Keratinocyte (primary cell): ENCODE measurements around the gene PIP5K1A. TPM values are rescaled to one million over a fixed set of nuclear protein-coding genes. Genes with fewer than 3 reads are reported as not detected.
A peak's percentile ranks its signal among the peaks of the same experiment; 100 is the strongest.
"Not testable (repeated sequence)": the region's sequence is repeated elsewhere in the genome, so short reads cannot be mapped to it uniquely, and the experiment has no call there.

Experiments
- DNase-seq: peaks from one replicate; pipeline ENCODE4 v3.0.0-alpha.2; 2011; ENCODE audit warnings: low read depth, missing footprints, low spot score
- FAIRE-seq: peaks from 2 replicates; lab custom pipeline; 2011; peaks lifted over from hg19 to GRCh38; lab: Jason Lieb, UNC
- H2AFZ ChIP-seq: 2 replicates; pipeline ENCODE4 v1.6.0; 2012; ENCODE audit warnings: low read length, control low read depth, inconsistent platforms; ENCODE audit not compliant: control insufficient read depth
- H3K27ac ChIP-seq: 2 replicates; pipeline ENCODE4 v1.5.1; 2011; ENCODE audit warnings: low read length; ENCODE audit not compliant: control insufficient read depth, insufficient read depth
- H3K27me3 ChIP-seq: 3 replicates; pipeline ENCODE4 v1.6.0; 2011; ENCODE audit warnings: low read length; ENCODE audit not compliant: control insufficient read depth, insufficient read depth; ENCODE audit errors: extremely low read depth
- H3K36me3 ChIP-seq, 2 experiments: 2 replicates in 1 of 2; 3 replicates in 1 of 2; pipeline ENCODE4 v1.5.1; 2011; ENCODE audit warnings: low read length in 2 of 2, mild to moderate bottlenecking in 1 of 2; ENCODE audit not compliant: control insufficient read depth in 2 of 2, insufficient read depth in 2 of 2; ENCODE audit errors: extremely low read depth in 1 of 2
- H3K4me1 ChIP-seq: 3 replicates; pipeline ENCODE4 v1.5.1; 2011; ENCODE audit warnings: low read length; ENCODE audit not compliant: control insufficient read depth, insufficient read depth; ENCODE audit errors: extremely low read depth
- H3K4me2 ChIP-seq: 3 replicates; pipeline ENCODE4 v1.6.0; 2011; ENCODE audit warnings: low read depth, low read length; ENCODE audit not compliant: control insufficient read depth, insufficient read depth; ENCODE audit errors: extremely low read depth
- H3K4me3 ChIP-seq, 3 experiments: fragments of 200-600 bp in 1 of 3; sonication (generic) in 1 of 3; 2 replicates in 2 of 3; 3 replicates in 1 of 3; pipeline ENCODE4 v1.5.1; 2011 to 2016; ENCODE audit warnings: low read length in 3 of 3, mild to moderate bottlenecking in 3 of 3, control low read depth in 2 of 3, inconsistent platforms in 1 of 3, low read depth in 1 of 3, mixed read lengths in 1 of 3, mixed run types in 1 of 3, moderate library complexity in 1 of 3; ENCODE audit not compliant: control insufficient read depth in 2 of 3, insufficient read depth in 2 of 3; ENCODE audit errors: extremely low read depth in 1 of 3
- H3K79me2 ChIP-seq: 2 replicates; pipeline ENCODE4 v1.6.0; 2012; ENCODE audit warnings: low read length; ENCODE audit not compliant: control insufficient read depth, insufficient read depth
- H3K9ac ChIP-seq: 3 replicates; pipeline ENCODE4 v1.6.0; 2011; ENCODE audit warnings: low read length; ENCODE audit not compliant: control insufficient read depth, insufficient read depth; ENCODE audit errors: extremely low read depth
- H3K9me1 ChIP-seq: 3 replicates; pipeline ENCODE4 v1.6.0; 2011; ENCODE audit warnings: low read length; ENCODE audit not compliant: control insufficient read depth, insufficient read depth; ENCODE audit errors: extremely low read depth
- H3K9me3 ChIP-seq: 2 replicates; pipeline ENCODE4 v1.5.1; 2012; ENCODE audit warnings: low read depth, low read length; ENCODE audit not compliant: control insufficient read depth
- H4K20me1 ChIP-seq: 3 replicates; pipeline ENCODE4 v1.6.0; 2011; ENCODE audit warnings: low read length; ENCODE audit not compliant: control insufficient read depth, insufficient read depth; ENCODE audit errors: extremely low read depth
- EZH2 ChIP-seq: IDR thresholded peaks from one replicate; pipeline ENCODE4 v1.6.1; 2012; ENCODE audit warnings: inconsistent platforms, mild to moderate bottlenecking, low read length, moderate library complexity
- dilution Hi-C: fragments of 300-500 bp; cut with MboI; formaldehyde crosslinking; loops from one replicate; pipeline ENCODE4 v1.7.0; 2020; ENCODE audit warnings: low sequenced_read_pairs; ENCODE audit not compliant: extremely low pct_ligation_motif_present
- polyA plus RNA-seq, 5 experiments: library from polyadenylated mRNA; depleted of rRNA in 3 of 5; stranded (reverse) in 3 of 5; stranded (forward) in 1 of 5; unstranded in 1 of 5; fragments of >200 nt; gene quantifications; 1 replicate in 1 of 5; 2 replicates in 3 of 5; 3 replicates in 1 of 5; pipeline versions ENCODE4 v1.2.1 to v1.2.3, GENCODE V29; 2011 to 2012; ENCODE audit warnings: missing spikeins in 2 of 5, low read depth in 1 of 5, low replicate concordance in 1 of 5
- TF ChIP-seq, protein P1 (sequence below), 3 experiments: IDR thresholded peaks in 1 of 3; conservative IDR thresholded peaks in 1 of 3; optimal IDR thresholded peaks in 1 of 3; 2 replicates in 2 of 3; 3 replicates in 1 of 3; pipeline versions ENCODE3 to v1.5.1; 2011; ENCODE audit warnings: low read length in 3 of 3, mild to moderate bottlenecking in 3 of 3, moderate library complexity in 2 of 3, control low read depth in 1 of 3, inconsistent platforms in 1 of 3; ENCODE audit not compliant: insufficient read depth in 2 of 3; ENCODE audit errors: extremely low read depth in 1 of 3

PIP5K1A gene
- polyA plus RNA-seq, 1 donor (not counting 4 experiments of a cell fraction or from before 2014, with no cell fraction given): 124 TPM

GRCh38 chr1:151199873-151200581, 1.7 kb downstream of the PIP5K1A start:
- H3K79me2 ChIP-seq: peaks cover 61% of the 10 kb centered on the region
- peak overlapping the region; percentile 95 to 100 (median 99) for H3K4me3 ChIP-seq
- FAIRE-seq (no peak), DNase-seq (no peak)
- H3K4me2 ChIP-seq: peak overlapping the region; percentile 94
- peaks cover 5 to 15% of the 10 kb centered on the region in 2 experiments for H3K36me3 ChIP-seq
- H4K20me1 ChIP-seq: peaks cover 11% of the 10 kb centered on the region
- H3K9me3 ChIP-seq: no peaks in the 10 kb centered on the region
- H2AFZ ChIP-seq: no peak overlapping the region
- dilution Hi-C loops: no loop called here
- H3K27me3 ChIP-seq: no peaks in the 10 kb centered on the region
- peak overlapping the region; percentile 95 for H3K27ac ChIP-seq
- peaks cover 31% of the 10 kb centered on the region for H3K4me1 ChIP-seq
- peak overlapping the region; percentile 97 for H3K9ac ChIP-seq
- TF ChIP-seq EZH2: no peak
- TF ChIP-seq, protein P1, sequence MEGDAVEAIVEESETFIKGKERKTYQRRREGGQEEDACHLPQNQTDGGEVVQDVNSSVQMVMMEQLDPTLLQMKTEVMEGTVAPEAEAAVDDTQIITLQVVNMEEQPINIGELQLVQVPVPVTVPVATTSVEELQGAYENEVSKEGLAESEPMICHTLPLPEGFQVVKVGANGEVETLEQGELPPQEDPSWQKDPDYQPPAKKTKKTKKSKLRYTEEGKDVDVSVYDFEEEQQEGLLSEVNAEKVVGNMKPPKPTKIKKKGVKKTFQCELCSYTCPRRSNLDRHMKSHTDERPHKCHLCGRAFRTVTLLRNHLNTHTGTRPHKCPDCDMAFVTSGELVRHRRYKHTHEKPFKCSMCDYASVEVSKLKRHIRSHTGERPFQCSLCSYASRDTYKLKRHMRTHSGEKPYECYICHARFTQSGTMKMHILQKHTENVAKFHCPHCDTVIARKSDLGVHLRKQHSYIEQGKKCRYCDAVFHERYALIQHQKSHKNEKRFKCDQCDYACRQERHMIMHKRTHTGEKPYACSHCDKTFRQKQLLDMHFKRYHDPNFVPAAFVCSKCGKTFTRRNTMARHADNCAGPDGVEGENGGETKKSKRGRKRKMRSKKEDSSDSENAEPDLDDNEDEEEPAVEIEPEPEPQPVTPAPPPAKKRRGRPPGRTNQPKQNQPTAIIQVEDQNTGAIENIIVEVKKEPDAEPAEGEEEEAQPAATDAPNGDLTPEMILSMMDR (optimal IDR thresholded peaks at IDR 0.05 in 1 of 3, IDR thresholded peaks at IDR 0.05 in 1 of 3, conservative IDR thresholded peaks at IDR 0.05 in 1 of 3; ENCODE audit: extremely low read depth in 1 of 3, insufficient read depth in 2 of 3, low read length in 3 of 3): no peak
- H3K9me1 ChIP-seq: peaks cover 3% of the 10 kb centered on the region

DNA sequence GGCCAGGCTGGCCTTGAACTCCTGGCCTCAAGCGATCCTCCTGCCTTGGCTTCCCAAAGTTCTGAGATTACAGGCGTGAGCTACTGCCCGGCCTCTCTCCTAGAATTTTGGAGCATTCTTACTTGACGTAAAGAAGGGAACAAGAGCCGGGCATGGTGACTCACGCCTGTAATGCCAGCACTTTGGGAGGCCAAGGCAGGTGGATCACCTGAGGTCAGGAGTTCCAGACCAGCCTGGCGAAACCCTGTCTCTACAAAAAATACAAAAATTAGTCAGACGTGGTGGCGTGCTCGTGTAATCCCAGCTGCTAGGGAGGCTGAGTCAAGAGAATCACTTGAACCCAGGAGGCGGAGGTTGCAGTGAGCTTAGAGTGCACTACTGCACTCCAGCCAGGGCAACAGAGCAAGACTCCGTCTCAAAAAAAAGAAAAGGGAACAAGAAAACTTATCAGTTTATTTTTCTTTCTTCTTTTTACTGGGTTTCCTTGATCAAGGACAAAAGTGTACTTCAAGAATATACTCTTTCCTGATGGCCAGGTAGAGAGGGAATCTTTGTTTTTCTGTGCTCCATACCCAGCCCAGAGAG, 7.1 kb downstream of the PIP5K1A start:
- dilution Hi-C loops, H3K9me1 ChIP-seq: not testable (repeated sequence)
- peaks cover 21 to 22% of the 10 kb centered on the region in 2 experiments for H3K36me3 ChIP-seq

More for the DNA sequence above, 7.1 kb downstream of the PIP5K1A start:
- not testable (repeated sequence) for H2AFZ ChIP-seq, H3K27ac ChIP-seq, H3K4me3 ChIP-seq, H3K9ac ChIP-seq, H3K4me2 ChIP-seq, H3K27me3 ChIP-seq, DNase-seq, FAIRE-seq, H3K9me3 ChIP-seq
- peaks cover 15% of the 10 kb centered on the region for H3K4me1 ChIP-seq
- H4K20me1 ChIP-seq: peaks cover 21% of the 10 kb centered on the region
- H3K79me2 ChIP-seq: peaks cover 94% of the 10 kb centered on the region
